PC-3 (cell line): ENCODE measurements around the gene DHRS4.
"Not testable (repeated sequence)": the region's sequence is repeated elsewhere in the genome, so short reads cannot be mapped to it uniquely, and the experiment has no call there.

ENCODE experiments used
- CTCF ChIP-seq: fragments of 300-600 bp; sonication (generic); conservative IDR thresholded peaks from 2 replicates; pipeline ENCODE4 v1.5.1; 2017; ENCODE audit warnings: antibody characterized with exemption, low read depth, mild to moderate bottlenecking, low read length
- EZH2phosphoT487 ChIP-seq: fragments of 300-600 bp; sonication (generic); IDR thresholded peaks from 2 replicates; pipeline ENCODE4 v1.6.1; 2018; ENCODE audit warnings: mild to moderate bottlenecking, antibody characterized with exemption, low read length, borderline replicate concordance

- not testable (repeated sequence) for TF ChIP-seq CTCF, EZH2phosphoT487
Observed at GRCh38 chr14:24006817-24007652, 53.5 kb downstream of the DHRS4 start.
